Right atrium auricular region (tissue), 2 donors: ENCODE results near the gene C6orf89. TPM values are rescaled to one million over a fixed set of nuclear protein-coding genes. Genes with fewer than 3 reads are reported as not detected.
"Not testable (repeated sequence)": the region's sequence is repeated elsewhere in the genome, so short reads cannot be mapped to it uniquely, and the experiment has no call there.

Source experiments
- DNase-seq: peaks from one replicate; pipeline ENCODE4 v3.0.0-alpha.2; 2019; ENCODE audit warnings: low spot score
- H3K27ac ChIP-seq, 2 donors: fragments of 200-600 bp; sonication (generic); 1 replicate in 1 of 2; 2 replicates in 1 of 2; pipeline ENCODE4 v1.5.1; 2016 to 2019
- H3K27me3 ChIP-seq, 2 donors: fragments of 200-600 bp; sonication (generic); one replicate each; pipeline versions ENCODE4 v1.5.1 to v1.6.0; 2017 to 2019
- H3K36me3 ChIP-seq: fragments of 200-600 bp; sonication (generic); one replicate; pipeline ENCODE4 v1.5.1; 2016
- H3K4me1 ChIP-seq, 2 donors: fragments of 200-600 bp; sonication (generic); one replicate each; pipeline versions ENCODE4 v1.5.1 to v1.6.0; 2017 to 2019
- H3K4me3 ChIP-seq, 2 donors: fragments of 200-600 bp; sonication (generic); 1 replicate in 1 of 2; 2 replicates in 1 of 2; pipeline ENCODE4 v1.5.1; 2017 to 2019; ENCODE audit warnings: mild to moderate bottlenecking in 1 of 2, moderate library complexity in 1 of 2
- H3K9me3 ChIP-seq, 2 donors: fragments of 200-600 bp; sonication (generic); one replicate each; pipeline ENCODE4 v1.5.1; 2019
- total RNA-seq, 2 donors: library from RNA; depleted of rRNA; stranded (reverse); fragments of >200 nt; gene quantifications; one replicate each; pipeline ENCODE4 v1.1.0, GENCODE V29; 2016
- TF ChIP-seq, protein P1 (sequence below), 2 donors: fragments of 200-600 bp; sonication (generic); IDR thresholded peaks; one replicate each; pipeline ENCODE4 v1.5.1; 2019; ENCODE audit warnings: antibody characterized with exemption in 2 of 2

The C6orf89 gene
- total RNA-seq, 2 donors from 2014 or later: 55.0 to 59.5 TPM

DNA sequence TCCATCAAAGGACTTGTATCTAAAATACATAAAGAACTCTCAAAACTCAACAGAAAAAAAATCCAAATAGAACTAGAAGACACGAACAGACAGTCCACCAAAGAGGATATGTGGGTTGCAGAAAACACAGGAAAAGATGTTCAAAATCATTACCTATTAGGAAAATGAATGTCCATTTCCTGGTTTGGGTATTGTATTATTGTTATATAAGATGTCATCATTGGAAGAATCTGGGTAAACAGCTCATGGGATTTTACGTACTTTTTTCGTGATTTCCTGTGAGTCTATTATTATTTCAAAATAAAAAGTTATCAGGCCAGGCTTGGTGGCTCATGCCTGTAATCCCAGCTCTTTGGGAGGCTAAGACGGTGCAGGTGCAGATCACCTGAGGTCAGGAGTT is 59.5 kb downstream of the C6orf89 start:
- no peak overlapping the region for H3K4me3 ChIP-seq
- H3K27me3 ChIP-seq: no peaks in the 10 kb centered on the region
- TF ChIP-seq, protein P1, sequence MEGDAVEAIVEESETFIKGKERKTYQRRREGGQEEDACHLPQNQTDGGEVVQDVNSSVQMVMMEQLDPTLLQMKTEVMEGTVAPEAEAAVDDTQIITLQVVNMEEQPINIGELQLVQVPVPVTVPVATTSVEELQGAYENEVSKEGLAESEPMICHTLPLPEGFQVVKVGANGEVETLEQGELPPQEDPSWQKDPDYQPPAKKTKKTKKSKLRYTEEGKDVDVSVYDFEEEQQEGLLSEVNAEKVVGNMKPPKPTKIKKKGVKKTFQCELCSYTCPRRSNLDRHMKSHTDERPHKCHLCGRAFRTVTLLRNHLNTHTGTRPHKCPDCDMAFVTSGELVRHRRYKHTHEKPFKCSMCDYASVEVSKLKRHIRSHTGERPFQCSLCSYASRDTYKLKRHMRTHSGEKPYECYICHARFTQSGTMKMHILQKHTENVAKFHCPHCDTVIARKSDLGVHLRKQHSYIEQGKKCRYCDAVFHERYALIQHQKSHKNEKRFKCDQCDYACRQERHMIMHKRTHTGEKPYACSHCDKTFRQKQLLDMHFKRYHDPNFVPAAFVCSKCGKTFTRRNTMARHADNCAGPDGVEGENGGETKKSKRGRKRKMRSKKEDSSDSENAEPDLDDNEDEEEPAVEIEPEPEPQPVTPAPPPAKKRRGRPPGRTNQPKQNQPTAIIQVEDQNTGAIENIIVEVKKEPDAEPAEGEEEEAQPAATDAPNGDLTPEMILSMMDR (IDR thresholded peaks at IDR 0.05): no peak
- H3K4me1 ChIP-seq: no peaks in the 10 kb centered on the region
- H3K9me3 ChIP-seq: no peaks in the 10 kb centered on the region
- DNase-seq: no peak
- no peak overlapping the region for H3K27ac ChIP-seq
- H3K36me3 ChIP-seq: no peaks in the 10 kb centered on the region

DNA sequence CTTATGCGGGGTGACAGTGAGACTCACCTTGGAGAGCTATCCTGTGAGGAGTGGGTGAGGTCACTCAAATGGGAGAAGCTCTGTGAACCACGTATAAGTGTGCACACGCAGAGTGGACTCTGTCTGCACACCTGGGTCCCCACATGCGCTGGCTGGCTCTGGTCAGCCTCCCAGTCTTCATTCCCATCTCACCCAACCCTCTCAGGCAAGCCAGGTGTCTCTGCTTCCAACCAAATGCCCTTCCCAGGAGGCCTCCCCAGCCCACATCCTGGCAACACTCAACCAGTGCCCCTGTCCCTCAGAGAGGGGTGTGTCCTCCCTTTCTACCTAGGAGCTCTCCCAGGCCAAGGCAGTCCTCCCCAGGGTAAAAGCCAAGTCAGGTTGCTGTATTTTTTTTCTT is 60.8 kb downstream of the C6orf89 start:
- H3K27ac ChIP-seq: no peak overlapping the region
- H3K36me3 ChIP-seq: no peaks in the 10 kb centered on the region
- H3K9me3 ChIP-seq: no peaks in the 10 kb centered on the region
- no peaks in the 10 kb centered on the region for H3K4me1 ChIP-seq
- no peak overlapping the region for H3K4me3 ChIP-seq
- H3K27me3 ChIP-seq: no peaks in the 10 kb centered on the region
- no peak for DNase-seq
- TF ChIP-seq, protein P1 (IDR thresholded peaks at IDR 0.05): no peak

DNA sequence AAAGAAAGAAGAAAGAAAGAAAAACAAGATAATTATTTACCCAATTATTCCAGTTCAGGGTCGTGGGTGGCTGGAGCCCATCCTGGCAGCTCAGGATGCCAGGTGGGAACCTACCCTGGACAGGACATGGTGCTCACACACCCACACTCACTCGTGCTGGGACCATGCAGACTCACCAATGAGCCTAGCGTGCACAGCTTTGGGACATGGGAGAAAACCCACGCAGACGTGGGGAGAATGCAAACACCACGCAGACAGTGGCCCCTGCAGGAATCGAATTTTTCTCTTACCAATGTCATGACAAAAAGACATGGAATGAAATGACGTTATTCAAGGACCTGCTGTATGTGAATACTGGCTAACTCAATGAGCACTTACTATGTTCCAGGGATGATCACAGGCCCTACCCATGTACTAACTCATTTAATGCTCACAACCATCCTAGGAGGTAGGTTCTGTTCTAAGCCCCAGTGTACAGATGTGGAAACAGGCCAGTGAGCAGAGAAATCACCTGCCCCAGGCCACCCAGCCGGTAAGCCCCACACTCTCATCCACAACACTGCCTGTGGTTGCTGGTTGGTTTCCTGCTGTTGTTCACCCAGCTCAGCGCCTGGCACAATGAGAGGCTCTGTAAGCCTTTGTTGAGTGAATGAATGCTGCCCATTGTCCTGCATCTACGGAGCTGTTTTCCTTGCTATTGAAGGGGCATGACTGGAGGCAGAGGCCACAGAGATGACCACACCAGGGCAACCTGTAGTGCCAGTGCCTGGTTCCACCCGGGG is 62.0 kb downstream of the C6orf89 start:
- Histone ChIP-seq H3K27ac (no peak overlapping the region), H3K27me3 (no peaks in the 10 kb centered on the region), H3K36me3 (no peaks in the 10 kb centered on the region), H3K4me1 (no peaks in the 10 kb centered on the region), H3K9me3 (no peaks in the 10 kb centered on the region), H3K4me3 (no peak overlapping the region)
- TF ChIP-seq, protein P1 (IDR thresholded peaks at IDR 0.05): no peak
- DNase-seq: no peak

DNA sequence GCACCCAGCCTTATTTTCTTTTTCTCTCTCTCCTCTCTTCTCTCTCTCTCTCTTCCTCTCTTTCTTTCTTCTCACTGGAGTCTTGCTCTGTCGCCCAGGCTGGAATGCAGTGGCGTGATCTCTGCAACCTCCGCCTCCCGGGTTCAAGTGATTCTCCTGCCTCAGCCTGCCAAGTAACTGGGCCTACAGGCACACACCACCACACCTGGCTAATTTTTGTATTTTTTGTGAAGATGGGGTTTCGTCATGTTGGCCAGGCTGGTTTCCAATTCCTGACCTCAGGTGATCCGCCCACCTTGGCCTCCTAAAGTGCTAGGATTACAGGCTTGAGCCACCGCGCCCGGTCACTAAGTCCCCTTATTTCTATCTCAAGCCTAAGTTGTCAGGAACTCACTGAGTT is 63.3 kb downstream of the C6orf89 start:
- not testable (repeated sequence) for H3K27me3 ChIP-seq, H3K4me1 ChIP-seq, H3K27ac ChIP-seq, H3K9me3 ChIP-seq, DNase-seq, H3K4me3 ChIP-seq, H3K36me3 ChIP-seq

DNA sequence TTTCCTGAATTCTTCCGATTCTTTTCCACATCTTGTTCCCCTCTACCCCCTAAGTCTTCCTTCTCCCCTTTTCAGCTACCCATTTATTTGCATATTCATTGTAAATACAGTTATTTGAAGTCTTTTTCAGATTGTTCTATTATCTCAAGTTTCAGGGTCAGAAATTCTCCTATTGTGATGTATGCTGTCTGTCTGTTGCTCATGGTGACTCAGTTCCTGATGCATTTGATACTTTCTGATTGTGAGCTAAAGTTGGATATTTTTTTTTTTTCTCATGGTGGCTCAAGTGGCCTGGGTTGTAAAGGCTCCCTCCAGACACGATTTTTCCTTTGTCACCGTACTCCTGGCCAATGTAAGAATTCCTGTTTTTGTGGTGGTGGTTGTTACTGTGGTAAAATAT is 63.9 kb downstream of the C6orf89 start:
- H3K27me3 ChIP-seq: no peaks in the 10 kb centered on the region
- no peak for DNase-seq
- H3K27ac ChIP-seq: no peak overlapping the region
- H3K4me3 ChIP-seq: no peak overlapping the region
- H3K36me3 ChIP-seq: no peaks in the 10 kb centered on the region
- H3K9me3 ChIP-seq: no peaks in the 10 kb centered on the region
- TF ChIP-seq, protein P1 (IDR thresholded peaks at IDR 0.05): no peak
- no peaks in the 10 kb centered on the region for H3K4me1 ChIP-seq

DNA sequence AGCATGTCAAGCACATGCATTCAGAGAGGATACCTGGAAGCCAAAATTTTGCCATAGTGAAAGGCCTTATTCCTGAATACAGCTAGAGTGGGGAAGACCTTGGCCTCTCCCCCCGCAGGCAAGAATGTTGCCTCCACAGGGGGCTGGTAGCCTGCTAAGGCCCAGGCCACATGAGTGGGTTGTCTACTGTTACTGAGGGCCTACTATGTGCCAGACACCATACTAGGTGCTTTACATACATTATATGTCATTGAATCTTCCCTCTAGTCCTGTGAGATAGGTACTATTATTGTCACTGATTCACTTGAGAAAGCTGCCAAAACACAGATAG is 68.1 kb downstream of the C6orf89 start:
- no peaks in the 10 kb centered on the region for H3K36me3 ChIP-seq
- peaks cover 0 to 14% of the 10 kb centered on the region in 2 donors for H3K4me1 ChIP-seq
- no peak overlapping the region for H3K27ac ChIP-seq
- H3K4me3 ChIP-seq: no peak overlapping the region
- DNase-seq: no peak
- H3K9me3 ChIP-seq: no peaks in the 10 kb centered on the region
- H3K27me3 ChIP-seq: no peaks in the 10 kb centered on the region
- TF ChIP-seq, protein P1 (IDR thresholded peaks at IDR 0.05): no peak
